Left kidney (tissue), 2 donors: ENCODE measurements around the gene AHSG. TPM values are rescaled to one million over a fixed set of nuclear protein-coding genes. Genes with fewer than 3 reads are reported as not detected.

ENCODE experiments used
- DNase-seq: peaks from one replicate; pipeline ENCODE4 v3.0.0-alpha.2; 2013
- polyA plus RNA-seq: library from polyadenylated mRNA; unstranded; fragments of 120-200 nt; gene quantifications from one replicate; pipeline ENCODE4 v1.2.1, GENCODE V29; 2013; ENCODE audit not compliant: insufficient read length

The AHSG gene
- polyA plus RNA-seq, 1 donor, result 0.62 TPM

GRCh38 chr3:186640473-186640818 lies 27.6 kb downstream of the AHSG start:
- no peak for DNase-seq

DNA sequence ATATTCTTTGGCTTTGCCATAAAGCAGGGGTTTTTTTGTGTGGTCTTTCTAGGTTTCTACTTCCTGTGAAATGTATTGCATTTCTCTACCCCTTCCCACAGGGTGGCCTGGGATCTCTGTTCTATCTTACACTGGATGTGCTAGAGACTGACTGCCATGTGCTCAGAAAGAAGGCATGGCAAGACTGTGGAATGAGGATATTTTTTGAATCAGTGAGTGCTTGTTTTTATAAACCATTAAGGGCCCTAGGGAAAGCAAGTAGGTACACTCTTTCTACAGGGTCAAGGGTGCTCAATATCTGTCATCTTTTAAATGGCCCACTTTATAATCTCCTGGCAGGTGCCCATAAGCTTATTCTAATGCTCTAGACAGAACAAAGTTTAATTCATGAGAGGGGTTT lies 28.1 kb downstream of the AHSG start:
- DNase-seq, result no peak

- no peak for DNase-seq
Observed at GRCh38 chr3:186642014-186642413, 29.2 kb downstream of the AHSG start.

- DNase-seq, result no peak
Observed at GRCh38 chr3:186643493-186643892, 30.6 kb downstream of the AHSG start.

- DNase-seq, result no peak
Observed at GRCh38 chr3:186644683-186645082, 31.8 kb downstream of the AHSG start.

- DNase-seq, result no peak
Observed at GRCh38 chr3:186646106-186646505, 33.2 kb downstream of the AHSG start.

DNA sequence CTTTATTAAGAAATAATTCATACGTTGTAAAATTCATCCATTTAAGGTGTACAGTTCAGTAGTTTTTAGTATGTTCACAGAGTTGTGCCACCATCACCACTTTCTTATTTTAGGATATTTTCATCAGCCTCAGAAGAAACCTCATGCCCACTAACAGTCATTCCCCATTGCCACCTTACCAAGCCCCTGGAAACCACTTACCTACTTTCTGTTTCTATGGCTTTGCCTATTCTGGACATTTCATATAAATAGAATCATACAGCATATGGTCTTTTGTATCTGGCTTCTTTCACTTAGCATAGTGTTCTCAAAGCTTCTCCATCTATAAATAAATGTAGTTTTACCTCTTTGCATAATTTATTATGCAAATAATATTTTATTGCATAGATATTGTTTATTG lies 34.0 kb downstream of the AHSG start:
- DNase-seq, result no peak

DNA sequence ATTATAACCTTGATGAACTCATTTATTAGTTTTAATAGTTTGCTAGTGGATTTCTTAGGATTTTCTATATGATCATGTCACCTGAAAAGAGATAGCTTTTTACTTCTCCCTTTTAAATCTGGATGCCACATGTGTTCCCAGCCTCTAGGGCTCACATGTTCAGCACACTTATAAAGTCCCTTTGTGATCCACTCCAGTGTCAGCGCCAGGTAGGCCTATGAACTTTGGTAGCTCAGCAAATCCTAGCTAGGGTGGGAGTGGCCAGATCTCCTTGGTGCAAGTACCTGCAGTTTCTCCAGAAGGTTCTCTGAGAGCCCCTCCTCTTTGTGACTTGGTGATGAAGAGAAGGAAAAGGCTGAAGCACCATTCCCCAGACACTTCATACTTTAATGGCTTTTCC lies 36.0 kb downstream of the AHSG start:
- DNase-seq, result no peak

GRCh38 chr3:186651678-186652215 lies 38.9 kb downstream of the AHSG start:
- DNase-seq, result no peak

GRCh38 chr3:186653080-186653707 lies 40.3 kb downstream of the AHSG start:
- DNase-seq, result no peak

- DNase-seq, result no peak
Observed at GRCh38 chr3:186653984-186654383, 41.1 kb downstream of the AHSG start.

GRCh38 chr3:186663361-186664118 lies 50.7 kb downstream of the AHSG start:
- DNase-seq, result no peak

DNA sequence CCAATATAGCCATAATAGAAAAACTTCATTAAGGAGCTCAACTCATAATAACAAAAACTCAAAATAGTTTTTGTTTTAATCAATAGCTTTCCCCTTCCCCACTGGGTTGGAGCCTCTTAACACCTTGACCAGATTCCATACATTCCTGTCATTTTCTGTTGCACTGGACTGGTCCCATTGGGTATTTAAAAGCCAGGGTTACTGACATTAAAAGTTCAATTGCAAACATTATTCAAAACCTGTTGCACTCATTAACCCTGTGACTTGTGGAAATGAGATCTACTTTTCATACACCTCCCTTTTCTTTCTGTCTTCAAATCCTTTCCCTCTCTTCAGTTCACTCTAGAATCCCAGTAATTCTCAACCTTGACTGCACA lies 51.2 kb downstream of the AHSG start:
- no peak for DNase-seq

- no peak for DNase-seq
Observed at GRCh38 chr3:186664506-186664905, 51.6 kb downstream of the AHSG start.

DNA sequence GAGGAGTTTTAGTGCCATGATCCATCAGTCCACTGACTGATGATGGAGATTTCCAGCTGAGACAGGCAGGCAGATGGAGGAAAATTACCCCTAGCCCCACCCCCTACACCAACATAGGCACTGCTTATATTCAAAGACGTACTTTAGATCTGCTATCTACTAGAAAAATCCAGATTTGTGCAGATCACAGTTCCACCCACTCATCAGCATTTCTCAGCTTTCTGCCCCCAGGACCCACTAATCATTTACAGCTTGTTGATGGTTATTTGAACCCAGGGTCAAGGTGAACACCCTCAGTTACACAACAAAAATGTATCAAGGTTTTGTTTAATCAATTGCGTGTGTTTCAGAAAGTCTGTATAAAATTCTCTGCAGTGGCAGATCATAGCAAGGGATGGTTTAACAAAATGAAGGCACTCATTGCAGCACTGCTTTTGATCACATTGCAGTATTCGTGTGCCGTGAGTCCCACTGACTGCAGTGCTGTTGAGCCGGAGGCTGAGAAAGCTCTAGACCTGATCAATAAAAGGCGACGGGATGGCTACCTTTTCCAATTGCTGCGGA lies 52.8 kb downstream of the AHSG start, which contains the start of gene HRG:
TSS of gene HRG (plus strand) at position 390 of the 564 bp plus-strand sequence. CDS start at position 408, 18 bp downstream.
- DNase-seq, result no peak

GRCh38 chr3:186668426-186668825 lies 55.6 kb downstream of the AHSG start:
- DNase-seq, result no peak

DNA sequence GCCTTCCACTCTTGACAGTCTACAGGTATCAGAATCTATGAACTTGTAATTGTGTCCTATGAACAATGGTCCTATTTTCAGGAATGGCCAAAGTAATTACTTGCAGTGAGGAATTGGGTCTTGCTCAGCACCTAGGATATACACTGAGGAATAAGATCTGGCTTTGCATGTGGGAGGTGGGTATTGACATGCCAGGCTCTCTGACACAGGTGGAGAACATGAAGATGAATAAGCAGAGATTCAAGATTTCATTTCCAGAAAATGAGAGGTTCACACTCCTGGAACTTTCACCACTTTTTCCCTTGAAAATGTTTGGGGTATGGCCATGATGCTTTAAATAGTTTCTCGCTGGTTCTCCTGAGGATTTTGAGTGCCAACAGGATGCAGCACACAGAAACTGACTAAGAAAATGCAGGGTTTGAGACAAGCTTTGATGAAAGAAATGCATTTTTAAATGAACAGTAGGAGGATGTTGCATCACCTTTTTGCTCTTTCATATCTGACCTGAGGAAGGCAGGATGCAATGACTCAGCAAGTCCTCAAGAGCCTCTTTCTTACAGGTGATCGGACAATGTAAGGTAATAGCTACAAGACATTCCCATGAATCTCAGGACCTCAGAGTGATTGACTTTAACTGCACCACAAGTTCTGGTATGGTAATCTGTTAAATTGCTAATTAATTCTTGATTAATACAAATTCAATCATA lies 56.7 kb downstream of the AHSG start:
- no peak for DNase-seq

DNA sequence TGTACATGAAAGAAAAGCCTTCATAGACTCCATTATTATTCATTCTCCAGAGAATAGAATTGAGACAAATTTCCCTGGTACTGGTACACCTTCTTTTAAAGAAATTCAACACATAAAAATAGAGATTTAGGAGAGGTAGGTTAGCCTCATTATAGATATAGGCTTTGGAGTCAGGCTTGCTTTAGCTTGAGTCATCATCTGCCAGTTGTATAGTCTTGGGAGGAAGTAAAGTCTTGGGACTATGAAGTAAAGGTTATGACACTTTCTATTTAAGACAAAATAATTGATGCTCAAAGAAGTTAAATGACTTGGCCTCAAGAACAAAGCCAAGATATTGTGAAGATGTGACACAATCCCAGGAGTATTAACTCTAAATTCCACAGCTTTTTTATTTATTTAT lies 57.3 kb downstream of the AHSG start:
- no peak for DNase-seq
